ENCODE measurements around the gene PLEKHO1.
"Not testable (repeated sequence)": the region's sequence is repeated elsewhere in the genome, so short reads cannot be mapped to it uniquely, and the experiment has no call there.

PLEKHO1 gene, protein sequence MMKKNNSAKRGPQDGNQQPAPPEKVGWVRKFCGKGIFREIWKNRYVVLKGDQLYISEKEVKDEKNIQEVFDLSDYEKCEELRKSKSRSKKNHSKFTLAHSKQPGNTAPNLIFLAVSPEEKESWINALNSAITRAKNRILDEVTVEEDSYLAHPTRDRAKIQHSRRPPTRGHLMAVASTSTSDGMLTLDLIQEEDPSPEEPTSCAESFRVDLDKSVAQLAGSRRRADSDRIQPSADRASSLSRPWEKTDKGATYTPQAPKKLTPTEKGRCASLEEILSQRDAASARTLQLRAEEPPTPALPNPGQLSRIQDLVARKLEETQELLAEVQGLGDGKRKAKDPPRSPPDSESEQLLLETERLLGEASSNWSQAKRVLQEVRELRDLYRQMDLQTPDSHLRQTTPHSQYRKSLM

DNA sequence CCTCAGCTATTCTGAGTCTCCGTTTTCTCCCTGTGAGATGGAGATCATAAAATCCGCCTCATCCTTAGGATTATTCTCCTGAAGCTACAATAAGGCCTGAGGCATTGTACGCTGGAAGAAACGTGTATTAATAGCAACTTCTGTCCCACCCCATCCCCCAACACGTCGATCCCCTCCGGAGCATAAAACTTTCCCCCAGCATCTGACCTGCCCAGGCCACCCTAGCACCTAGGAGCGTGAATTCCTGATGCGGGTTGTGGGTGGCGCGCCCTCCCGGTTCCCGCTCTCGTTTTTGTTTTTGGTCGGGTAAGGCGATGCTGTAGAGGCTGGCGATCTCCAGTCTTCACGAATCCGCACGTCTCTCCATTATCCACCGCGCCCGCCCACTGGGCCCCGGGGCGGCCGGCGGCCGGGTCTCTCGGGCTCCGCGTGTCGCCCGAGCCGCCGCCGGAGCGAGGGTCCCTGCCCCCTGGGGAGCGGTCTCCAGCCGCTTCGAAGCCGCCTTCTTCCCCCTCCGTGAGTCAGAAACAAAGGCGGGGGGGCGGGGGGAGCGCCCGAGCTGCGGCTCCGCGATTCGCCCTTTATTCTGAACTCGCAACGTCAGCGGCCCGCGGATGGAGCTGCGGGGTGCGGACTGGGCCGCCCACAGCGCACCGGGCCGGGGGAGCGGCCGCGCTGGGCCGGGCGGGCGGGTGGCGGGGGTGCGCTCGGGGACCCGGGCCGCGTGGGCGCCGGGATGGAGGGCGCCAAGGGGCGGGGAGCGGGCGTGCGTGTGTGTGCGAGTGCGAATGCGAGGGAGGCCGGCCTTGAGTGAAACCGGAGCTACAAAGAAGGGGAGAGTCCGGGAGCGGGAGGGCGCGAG, at the start of gene PLEKHO1:
PLEKHO1 (plus strand) TSS at position 646 of the 862 bp plus-strand sequence. CDS start 342 bp downstream, outside the sequence.
- peak; percentile 53 for DNase-seq

DNA sequence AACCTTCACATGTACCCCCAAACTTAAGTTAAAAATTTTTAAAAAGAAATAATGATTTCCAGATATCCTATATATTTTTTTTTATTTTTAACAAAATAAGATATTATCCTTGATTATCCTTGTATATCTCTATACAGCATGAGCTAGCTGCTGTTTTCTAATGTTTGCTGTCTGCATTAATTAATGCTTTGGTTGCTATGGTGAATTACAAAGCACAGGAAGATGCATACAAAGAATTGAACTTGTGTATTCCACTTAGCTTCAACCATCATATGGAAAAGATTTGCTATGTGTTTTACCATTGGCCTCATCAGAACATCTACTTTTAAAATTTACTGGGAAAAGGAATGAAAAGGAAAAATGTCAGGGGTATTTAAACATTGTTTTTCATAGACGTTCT, 46.7 kb upstream of the PLEKHO1 start:
- peak; percentile 49 for DNase-seq

DNA sequence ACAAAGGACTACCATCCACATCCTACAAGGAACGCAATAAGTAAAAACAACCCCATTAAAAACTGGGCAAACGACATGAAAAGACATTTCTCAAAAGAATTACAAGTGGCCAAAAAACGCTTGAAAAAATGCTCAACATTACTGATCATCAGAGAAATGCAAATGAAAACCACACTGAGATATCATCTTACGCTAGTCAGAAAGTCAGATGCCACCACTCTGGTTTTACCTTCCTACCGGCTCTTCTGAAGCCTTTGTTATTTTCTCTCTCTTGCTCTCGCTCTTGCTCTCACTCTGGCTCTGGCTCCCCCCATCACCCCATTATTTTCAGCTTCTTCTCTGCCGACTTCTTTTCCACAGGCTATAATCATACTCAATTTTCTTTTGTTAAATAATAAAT, 43.4 kb upstream of the PLEKHO1 start:
- DNase-seq = no peak

DNA sequence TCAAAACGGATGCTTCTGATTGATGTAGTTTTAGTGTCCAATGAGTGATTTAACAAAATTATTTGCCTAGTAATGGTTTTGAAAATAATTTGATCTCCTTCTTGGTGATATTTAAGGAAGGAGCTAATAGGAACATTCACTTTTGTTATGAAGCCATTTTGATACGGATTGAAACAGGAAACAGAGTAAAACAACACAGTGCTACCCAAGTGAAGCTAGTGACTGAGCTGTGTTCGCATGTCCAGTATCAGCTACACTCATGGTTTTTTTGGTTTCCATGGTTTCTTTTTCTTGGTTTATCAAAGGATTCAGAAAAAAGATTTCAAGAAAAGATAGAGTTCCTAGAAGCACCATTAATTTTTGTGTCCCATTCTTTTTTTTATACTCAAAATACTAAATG, 40.1 kb upstream of the PLEKHO1 start:
- DNase-seq = no peak

DNA sequence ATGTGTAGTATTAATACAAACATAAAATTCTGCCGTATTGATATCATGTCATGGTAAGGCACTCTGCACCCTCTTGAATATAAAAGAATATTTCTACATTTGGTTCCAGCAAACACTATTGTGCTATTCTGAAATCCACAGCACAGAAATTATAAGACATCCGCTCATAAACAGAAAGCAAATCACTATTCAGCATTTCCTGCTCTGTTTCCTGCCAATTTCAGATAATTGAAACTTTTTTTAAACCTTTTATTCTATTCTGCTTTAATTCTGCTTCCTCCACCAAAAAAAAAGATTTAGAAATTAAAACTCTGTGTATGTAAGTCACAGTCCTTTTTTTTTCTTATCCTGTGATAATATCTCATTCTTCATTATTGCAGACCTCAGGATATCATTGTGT, 39.6 kb upstream of the PLEKHO1 start:
- no peak for DNase-seq

DNA sequence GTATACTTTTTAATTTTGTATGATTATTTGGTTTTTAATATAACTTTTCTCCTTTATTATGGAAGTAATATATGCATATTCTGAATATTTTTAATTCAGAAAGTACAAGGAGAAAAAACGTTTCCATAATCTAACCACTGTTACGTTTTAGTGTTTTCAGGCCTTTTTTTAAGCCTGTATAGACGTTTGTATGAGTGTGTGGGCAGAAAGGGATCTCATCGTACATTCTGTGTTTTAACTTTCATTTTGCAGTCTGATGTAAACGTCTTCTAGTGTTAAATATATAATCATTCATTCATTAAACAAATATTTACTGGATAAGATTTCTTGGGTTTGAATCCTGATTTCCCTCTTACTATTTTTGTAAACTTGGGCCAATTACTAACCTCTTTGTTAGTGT, 38.0 kb upstream of the PLEKHO1 start:
- no peak for DNase-seq

DNA sequence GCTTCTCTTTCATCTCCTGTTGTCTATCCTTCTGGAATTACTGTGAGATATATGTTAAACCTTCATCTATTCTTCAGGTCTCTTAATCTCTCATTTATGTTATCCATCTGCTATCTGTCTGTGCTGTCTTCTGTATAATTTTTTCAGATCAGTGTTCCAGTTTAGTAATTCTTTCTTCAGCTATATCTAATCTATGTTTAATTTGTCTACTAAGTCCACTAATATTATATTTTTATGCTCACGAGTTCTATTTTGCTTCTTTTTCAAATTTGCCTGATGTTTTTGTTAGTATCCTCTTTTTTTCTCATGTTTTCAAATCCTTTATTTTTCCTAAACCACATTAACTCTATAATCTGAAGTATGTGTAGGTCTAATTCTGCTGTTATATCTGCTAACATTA, 34.6 kb upstream of the PLEKHO1 start:
- no peak for DNase-seq

DNA sequence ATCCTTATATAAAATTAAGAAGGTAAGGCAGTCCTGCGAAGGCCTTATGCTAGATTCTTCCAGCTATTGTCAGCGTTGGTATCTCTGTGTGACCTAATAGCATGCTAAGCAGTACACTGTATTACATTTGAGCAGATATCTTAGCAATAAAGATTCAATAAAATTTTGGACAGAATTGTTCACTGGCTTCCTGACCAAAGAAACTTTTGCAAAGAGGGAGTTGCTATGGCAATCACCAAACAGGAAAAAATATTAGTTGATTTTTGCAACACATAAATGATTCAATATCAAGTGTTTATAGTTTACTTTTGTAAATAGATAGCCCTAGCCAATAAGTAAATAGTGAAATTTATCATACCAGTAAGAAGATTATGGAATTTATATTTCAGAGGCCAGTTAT, 31.0 kb upstream of the PLEKHO1 start:
- no peak for DNase-seq

DNA sequence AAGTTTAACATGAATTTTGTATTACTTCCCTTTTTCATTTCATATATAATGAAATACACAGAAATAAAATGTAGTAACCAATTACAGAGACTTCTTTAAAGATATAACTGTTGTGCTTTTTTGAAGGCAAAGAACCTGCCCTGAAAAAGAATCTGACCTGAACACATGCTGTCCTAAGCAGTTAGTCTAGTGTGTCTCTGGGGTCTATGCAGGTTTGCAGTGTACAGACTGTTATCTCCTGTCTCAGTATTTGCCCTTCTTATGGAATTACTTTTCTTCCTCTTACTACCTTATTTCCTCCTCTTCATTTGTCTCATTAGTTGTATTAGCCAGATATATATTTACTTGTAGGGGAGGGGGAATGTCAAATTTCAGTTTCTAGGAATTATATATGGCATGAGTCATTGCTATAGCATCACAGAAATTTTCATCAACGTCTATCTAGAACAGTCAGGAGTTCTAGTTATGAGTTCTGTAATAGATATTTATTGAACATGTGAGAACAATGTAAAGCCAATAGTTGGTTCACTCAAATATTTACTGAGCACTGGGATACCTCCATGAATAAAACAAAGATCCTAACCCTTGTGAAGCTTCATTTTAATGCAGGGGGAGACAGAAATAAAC, 28.4 kb upstream of the PLEKHO1 start:
- DNase-seq = no peak

DNA sequence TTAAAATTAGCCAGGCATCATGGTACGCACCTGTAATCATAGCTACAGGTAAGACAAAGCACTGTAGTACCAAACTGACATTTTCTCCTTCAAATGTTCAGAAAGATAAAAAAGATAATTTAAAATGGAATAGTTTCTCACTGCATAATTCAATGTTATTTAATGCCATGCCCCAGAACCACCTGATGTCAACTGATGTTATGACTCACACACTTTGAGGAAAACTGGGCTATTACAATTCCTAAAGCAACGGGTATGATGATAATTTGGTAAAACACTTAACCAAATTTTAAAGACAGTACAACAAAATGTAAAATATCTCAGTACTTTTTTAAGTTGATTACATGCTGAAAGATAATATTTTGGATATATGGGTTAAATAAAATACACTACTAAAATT, 22.9 kb upstream of the PLEKHO1 start:
- DNase-seq = no peak

DNA sequence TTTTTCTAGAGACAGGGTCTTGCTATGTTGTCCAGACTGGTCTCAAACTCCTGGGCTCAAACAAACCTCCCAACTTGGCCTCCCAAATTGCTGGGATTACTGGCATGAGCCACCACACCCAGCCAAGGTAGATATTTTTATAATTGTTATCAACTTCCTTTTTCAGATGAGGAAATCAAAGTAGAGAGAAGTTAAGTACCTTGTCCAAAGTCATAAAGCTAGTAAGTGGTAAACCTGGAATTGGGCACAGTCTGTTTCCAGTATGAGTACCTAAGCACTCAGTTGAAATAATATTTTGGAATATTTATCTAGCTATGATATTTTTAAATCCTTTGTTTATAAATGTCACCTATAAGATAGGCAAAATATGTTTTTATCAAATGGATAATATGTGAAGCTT, 22.3 kb upstream of the PLEKHO1 start:
- no peak for DNase-seq

DNA sequence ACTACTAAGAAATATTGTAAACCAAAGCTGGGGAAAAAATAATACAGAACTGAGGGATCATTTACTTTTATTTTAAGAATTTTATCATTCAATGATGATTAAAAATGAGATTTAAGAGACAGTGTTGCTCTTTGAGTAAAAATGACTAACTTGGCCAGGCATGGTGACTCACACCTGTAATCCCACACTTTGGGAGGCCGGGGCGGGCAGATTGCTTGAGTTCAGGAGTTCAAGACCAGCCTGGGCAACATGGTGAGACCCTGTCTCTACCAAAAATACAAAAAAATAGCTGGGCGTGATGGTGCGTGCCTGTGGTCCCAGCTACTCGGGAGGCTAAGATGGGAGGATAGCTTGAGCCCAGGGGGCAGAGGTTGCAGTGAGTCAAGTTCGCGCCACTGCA, 21.8 kb upstream of the PLEKHO1 start:
- no peak for DNase-seq

DNA sequence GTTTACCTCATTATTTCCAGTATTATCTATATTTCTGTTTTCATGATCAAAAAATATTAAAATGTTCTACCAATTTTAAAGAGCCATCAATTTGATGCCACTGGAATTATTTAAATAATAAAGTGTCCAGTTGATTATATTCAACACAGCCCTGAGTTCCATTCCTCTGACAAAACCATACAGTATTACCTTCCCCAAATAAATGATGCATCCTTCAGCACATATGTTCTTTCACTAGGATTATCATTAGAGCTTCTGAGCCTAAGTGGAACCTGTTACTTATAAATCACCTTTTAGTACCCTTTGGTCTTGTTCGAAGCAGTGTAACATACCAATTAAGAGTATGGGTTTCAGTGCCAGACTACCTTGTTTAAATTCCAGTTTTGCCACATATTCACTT, 17.3 kb upstream of the PLEKHO1 start:
- no peak for DNase-seq

DNA sequence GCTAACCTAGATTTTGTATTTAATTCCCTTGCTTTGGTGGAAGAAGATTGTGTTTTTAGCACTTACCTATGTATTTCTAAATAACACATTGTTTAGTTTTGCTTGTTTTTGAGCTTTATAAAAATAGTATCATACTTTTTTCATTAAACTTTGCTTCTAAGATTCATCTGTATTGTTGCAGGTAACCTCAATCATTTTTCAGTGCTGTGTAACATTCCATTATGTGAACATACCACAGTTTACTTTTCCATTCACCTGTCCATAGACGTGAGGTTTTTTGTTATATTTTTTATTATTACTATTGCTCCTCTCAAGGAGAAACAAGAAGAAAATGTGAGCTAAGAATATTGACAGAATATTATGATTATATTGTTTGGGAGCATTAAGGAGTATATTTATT, 15.2 kb upstream of the PLEKHO1 start:
- no peak for DNase-seq

DNA sequence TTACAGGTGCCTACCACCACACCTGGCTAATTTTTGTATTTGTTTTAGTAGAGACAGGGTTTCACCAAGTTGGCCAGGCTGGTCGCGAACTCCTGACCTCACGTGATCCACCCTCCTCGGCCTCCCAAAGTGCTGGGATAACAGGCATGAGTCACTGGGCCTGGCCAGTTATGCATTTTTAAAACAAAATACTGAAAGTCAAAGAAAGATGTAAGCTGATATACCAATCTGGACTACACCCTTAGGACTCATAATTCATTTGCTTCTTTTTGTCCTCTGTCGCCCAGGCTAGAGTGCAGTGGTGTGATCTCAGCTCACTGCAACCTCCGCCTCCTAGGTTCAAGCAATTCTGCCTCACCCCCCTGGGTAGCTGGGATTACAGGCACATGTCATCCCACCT, 14.3 kb upstream of the PLEKHO1 start:
- DNase-seq = not testable (repeated sequence)

DNA sequence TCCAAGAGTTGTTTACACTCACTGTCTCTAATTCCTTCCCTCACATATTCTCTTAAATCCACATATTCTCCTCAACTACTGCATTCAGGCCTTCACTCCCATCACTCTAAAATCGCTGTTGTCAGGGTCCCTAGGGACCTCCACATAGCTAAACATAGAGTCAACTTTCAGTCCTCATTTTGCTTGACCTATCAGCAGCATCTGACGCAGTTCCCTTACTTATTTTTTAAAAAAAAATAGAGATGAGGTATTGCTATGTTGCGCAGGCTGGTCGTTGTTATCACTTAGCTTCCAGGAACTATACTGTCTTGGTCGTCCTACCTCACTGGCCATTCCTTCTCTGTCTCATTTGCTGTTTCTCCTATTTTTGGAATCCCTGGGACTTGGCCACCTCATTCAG, 11.7 kb upstream of the PLEKHO1 start:
- DNase-seq = no peak

DNA sequence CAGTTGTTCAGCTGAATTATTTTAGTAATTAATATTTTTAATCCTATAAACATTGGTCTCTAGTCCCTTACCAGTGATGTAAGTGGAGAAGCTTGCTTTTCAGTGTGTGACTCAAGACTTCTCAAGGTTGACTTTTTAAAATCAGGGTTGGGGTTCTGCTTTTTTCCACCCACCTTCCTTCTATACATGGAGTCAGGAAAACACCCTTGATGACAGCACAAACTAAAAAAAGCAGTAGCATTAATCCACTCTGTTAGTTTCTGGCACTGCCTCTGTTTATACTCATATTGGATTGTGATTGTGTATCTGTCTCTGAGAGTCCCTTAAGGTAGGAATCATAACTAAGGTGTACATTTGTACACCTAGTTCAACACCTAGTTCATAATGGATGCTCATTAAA, 8.3 kb upstream of the PLEKHO1 start:
- no peak for DNase-seq

DNA sequence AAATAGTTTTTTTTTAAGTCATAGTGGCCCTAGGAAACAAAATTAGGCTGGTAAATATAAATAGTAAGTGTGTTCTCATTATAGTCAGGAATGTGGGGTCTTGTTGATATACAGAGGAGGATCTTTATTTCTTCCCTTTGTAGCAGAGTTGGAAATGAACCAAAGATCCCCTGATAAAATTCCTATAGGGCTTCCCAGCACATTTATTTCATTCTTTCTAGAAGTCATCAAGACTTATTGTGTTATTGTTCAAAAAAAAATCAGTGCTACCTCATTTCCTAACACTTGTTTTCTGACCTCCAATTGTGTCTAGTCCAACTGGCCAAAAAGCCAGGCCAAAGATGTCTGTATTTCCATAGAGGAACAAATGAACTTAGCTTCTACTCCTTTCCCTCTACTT, 7.6 kb upstream of the PLEKHO1 start:
- no peak for DNase-seq

DNA sequence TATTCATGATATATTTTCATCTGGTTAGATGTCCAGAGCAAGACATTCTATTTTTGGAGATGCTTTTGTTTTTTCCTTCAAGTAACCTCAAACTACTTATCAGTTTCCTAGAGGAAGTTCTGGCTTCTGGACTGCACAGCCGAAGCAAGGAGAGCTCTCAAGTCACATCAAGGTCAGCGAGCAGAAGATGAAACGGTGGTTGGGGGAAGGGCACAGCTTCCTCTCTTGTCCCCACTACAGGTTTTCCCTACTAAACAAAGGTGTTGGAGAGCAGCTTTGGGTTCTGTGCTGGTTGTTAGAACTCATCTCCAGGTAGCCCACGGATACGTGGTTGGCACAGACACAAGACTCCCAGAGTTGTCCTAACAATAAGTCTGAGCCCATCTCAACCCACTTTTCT, 5.1 kb upstream of the PLEKHO1 start:
- DNase-seq = no peak

DNA sequence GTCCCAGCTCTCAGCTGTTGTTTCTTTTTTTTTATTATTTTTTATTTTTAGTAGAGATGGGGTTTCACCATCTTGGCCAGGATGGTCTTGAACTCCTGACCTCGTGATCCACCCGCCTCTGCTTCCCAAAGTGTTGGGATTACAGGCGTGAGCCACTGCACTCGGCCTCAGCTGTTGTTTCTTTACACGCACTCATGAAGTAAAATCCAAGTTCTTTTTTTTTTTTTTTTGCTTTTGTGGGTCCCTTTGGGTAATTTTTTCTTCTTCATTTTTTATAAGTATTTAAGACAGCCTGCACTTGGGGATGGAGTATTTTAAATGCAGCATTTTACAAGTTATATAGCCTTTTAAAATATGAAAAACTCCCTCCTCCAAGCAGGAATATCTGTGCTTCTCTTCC, 3.7 kb upstream of the PLEKHO1 start:
- not testable (repeated sequence) for DNase-seq

DNA sequence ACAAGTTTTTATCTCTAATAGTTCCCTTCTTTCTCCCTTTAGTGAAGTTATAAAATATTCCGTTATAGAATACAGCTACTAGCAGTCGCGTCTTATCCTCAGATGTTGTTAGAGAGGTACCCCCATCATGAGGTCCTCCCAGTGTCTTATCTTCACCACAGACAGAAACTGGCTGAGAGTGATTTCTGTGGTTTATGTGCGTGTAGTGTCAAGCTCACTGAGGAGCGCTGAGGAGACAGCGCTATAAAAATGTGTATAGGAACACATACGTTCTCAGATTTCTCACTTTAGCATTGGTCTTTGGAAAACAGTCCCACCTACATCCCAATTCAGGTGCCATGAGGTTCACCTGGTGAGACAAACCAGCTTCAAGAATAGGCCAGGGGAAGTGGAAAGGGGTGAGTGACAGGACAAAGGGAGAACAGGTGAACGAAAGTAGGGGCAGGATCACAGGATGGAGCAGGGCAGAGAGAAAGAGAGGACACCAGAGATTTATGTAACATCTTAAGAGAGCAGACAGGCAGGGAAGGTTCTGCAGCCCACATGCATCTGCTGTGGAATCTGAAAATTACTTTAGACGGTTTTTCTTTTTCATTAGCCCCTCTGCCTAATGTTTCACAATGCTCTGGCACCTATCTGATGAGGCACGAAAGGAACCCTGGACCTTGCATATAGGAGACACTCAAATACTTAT, 2.7 kb upstream of the PLEKHO1 start:
- no peak for DNase-seq

DNA sequence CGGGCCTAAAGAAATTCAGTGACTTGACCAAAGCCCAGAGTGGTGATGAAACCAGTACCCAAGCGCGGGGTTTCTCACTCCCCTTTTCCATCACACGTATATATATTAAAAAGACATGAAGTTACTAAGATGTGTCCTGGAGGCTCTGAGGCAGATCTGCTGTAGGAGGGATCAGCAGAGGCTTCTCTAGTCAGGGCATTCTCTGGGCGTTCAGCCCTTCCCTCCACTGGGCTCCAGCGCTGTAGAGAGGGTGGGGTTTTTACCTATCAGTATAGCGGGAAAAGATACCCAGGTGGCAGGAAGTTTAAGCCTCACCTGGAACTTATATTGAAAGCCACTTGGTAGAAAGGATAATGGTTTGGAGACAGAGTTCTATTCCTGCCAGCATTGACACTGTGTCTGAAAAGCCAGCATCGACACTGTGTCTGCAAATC, 862 bp upstream of the PLEKHO1 start:
- peak; percentile 7 for DNase-seq
